Measurements from ENCODE around the gene LRRN3.

Gene LRRN3

DNA sequence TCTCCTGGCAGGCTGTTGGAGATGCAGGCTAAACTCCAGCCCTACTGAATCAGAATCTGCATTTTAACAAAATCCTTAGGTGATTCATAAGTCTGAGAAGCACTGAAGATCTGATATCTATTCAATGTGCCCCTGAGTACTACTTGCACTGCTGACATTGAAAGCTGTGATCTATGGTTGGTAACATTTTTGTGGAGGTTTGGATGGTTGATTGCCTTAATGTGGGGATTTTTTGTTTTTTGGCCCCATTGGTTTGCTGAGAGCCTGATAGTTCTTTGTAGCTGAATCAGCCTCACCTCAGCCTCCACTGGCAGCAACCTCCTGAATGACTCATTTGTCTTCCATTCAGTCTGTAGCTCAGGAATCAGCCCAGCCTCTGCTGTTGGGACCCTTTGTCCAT is 14.7 kb upstream of the LRRN3 start:
- Histone ChIP-seq H4K20me1 (ENCODE audit: insufficient read depth) (no peaks in the 10 kb centered on the region), H3K36me3 (ENCODE audit: insufficient read depth) (no peaks in the 10 kb centered on the region), H3K27ac (no peak overlapping the region), H3K4me3 (IDR thresholded peaks at IDR 0.05; ENCODE audit: insufficient read depth, low read depth, low read length) (no peak overlapping the region), H3K9ac (no peak overlapping the region), H3K79me2 (ENCODE audit: insufficient read depth, low read depth) (no peaks in the 10 kb centered on the region), H2AFZ (ENCODE audit: low read depth) (no peak overlapping the region), H3K27me3 (ENCODE audit: insufficient read depth, low read depth) (no peaks in the 10 kb centered on the region), H3K4me2 (no peak overlapping the region), H3K4me1 (ENCODE audit: low read depth, poor library complexity, severe bottlenecking) (peaks cover 21% of the 10 kb centered on the region)
- TF ChIP-seq, protein P1, sequence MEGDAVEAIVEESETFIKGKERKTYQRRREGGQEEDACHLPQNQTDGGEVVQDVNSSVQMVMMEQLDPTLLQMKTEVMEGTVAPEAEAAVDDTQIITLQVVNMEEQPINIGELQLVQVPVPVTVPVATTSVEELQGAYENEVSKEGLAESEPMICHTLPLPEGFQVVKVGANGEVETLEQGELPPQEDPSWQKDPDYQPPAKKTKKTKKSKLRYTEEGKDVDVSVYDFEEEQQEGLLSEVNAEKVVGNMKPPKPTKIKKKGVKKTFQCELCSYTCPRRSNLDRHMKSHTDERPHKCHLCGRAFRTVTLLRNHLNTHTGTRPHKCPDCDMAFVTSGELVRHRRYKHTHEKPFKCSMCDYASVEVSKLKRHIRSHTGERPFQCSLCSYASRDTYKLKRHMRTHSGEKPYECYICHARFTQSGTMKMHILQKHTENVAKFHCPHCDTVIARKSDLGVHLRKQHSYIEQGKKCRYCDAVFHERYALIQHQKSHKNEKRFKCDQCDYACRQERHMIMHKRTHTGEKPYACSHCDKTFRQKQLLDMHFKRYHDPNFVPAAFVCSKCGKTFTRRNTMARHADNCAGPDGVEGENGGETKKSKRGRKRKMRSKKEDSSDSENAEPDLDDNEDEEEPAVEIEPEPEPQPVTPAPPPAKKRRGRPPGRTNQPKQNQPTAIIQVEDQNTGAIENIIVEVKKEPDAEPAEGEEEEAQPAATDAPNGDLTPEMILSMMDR (conservative IDR thresholded peaks at IDR 0.05; ENCODE audit: low read depth, low read length): no peak

DNA sequence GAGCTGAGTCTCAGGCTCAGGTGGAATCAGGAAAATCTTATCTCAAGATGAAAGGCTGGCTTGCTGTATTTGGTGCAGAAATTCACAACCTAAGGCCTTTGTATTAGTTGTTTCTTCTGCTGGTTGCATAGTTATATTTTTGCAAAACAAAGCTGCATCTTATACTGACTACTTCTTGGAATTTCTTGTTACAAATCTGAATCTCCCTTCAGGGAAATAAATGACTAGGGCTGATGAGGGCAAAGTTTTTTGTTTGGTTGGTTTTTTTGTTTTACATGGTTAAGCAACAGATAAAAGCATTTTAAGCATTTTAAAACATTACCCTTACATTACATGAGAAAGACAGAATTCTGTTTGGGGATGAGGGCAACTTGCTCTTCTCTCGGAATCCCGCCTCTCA is 13.9 kb upstream of the LRRN3 start:
- Histone ChIP-seq H3K4me3 (IDR thresholded peaks at IDR 0.05; ENCODE audit: insufficient read depth, low read depth, low read length) (no peak overlapping the region), H3K4me2 (no peak overlapping the region), H3K4me1 (ENCODE audit: low read depth, poor library complexity, severe bottlenecking) (peaks cover 29% of the 10 kb centered on the region), H3K27me3 (ENCODE audit: insufficient read depth, low read depth) (no peaks in the 10 kb centered on the region), H4K20me1 (ENCODE audit: insufficient read depth) (no peaks in the 10 kb centered on the region), H3K27ac (no peak overlapping the region), H3K36me3 (ENCODE audit: insufficient read depth) (no peaks in the 10 kb centered on the region), H2AFZ (ENCODE audit: low read depth) (no peak overlapping the region), H3K79me2 (ENCODE audit: insufficient read depth, low read depth) (no peaks in the 10 kb centered on the region), H3K9ac (no peak overlapping the region)
- TF ChIP-seq, protein P1 (conservative IDR thresholded peaks at IDR 0.05; ENCODE audit: low read depth, low read length): no peak

DNA sequence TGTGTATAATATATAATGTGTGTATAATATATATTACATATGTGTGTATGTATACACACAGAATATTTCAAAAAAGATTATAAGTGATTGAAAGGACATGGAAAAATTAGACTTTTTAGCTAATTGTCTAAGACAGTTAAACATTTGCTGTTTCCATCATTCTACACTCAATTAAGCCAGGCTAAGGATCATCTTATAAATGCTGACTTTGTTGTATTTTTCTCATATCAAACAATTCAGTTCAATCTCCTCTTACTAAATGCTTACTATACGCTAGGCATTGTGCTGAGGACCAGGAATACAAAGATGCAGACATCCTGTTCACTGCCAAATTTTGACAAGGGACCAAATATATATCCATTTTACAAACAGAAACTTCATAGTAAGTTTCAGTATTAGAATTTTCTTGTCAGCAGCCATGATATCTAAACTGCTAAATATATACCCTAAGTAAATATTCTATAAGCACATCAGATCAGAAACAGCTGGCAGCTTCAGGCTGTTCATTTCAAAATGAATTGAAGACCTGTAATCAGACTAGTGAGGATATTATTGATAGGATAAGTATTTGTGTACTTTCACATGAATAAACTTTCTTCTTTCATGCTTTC is 10.3 kb upstream of the LRRN3 start:
- H3K4me3 ChIP-seq (IDR thresholded peaks at IDR 0.05; ENCODE audit: insufficient read depth, low read depth, low read length): no peak overlapping the region
- H3K36me3 ChIP-seq (ENCODE audit: insufficient read depth): no peaks in the 10 kb centered on the region
- no peak overlapping the region for H3K27ac ChIP-seq
- no peak overlapping the region for H3K9ac ChIP-seq
- no peaks in the 10 kb centered on the region for H3K27me3 ChIP-seq (ENCODE audit: insufficient read depth, low read depth)
- H3K79me2 ChIP-seq (ENCODE audit: insufficient read depth, low read depth): no peaks in the 10 kb centered on the region
- no peak overlapping the region for H2AFZ ChIP-seq (ENCODE audit: low read depth)
- H3K4me2 ChIP-seq: peak overlapping the region; percentile 54
- TF ChIP-seq, protein P1 (conservative IDR thresholded peaks at IDR 0.05; ENCODE audit: low read depth, low read length): no peak
- H4K20me1 ChIP-seq (ENCODE audit: insufficient read depth): no peaks in the 10 kb centered on the region
- peaks cover 58% of the 10 kb centered on the region for H3K4me1 ChIP-seq (ENCODE audit: low read depth, poor library complexity, severe bottlenecking)

DNA sequence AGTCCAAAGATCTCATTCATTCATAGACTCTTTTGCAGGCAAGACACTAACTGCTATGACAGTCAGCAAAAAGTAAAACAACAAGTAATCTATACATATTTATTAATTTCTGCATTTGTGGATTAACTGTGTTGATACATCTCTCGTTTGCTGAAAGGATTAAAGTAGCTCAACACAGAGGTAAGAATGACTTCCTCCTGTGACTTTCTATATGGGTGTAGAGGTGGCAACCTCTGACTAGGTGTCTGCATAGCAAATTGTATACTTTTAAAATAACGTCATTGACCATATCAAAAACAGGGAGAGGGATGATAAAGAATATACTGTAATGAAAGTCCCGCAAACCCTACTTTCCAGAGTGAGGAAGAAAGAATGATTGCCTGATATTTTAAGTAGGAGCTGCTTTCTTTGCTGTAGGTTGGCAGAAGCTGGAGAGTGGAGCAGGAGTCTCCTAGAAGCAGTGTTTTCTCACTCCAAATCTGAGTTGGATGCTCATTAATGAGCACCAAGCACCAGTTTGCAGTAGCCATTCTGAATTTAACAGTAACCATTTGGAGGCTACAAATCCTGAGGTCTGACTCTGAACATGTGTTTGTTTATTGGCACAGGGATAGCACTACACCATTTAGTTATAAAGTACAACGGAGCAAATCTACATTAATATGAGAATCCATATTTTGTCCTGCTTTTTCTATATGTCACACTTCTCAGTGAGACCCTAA is 9.2 kb upstream of the LRRN3 start:
- Histone ChIP-seq H4K20me1 (ENCODE audit: insufficient read depth) (no peaks in the 10 kb centered on the region), H2AFZ (ENCODE audit: low read depth) (no peak overlapping the region), H3K36me3 (ENCODE audit: insufficient read depth) (no peaks in the 10 kb centered on the region), H3K27me3 (ENCODE audit: insufficient read depth, low read depth) (no peaks in the 10 kb centered on the region), H3K27ac (no peak overlapping the region; the same call in 1 of the 2 replicates), H3K9ac (no peak overlapping the region), H3K4me3 (IDR thresholded peaks at IDR 0.05; ENCODE audit: insufficient read depth, low read depth, low read length) (no peak overlapping the region), H3K79me2 (ENCODE audit: insufficient read depth, low read depth) (no peaks in the 10 kb centered on the region), H3K4me2 (peak overlapping the region; percentile 54), H3K4me1 (ENCODE audit: low read depth, poor library complexity, severe bottlenecking) (peaks cover 58% of the 10 kb centered on the region)
- TF ChIP-seq, protein P1 (conservative IDR thresholded peaks at IDR 0.05; ENCODE audit: low read depth, low read length): no peak
